DMS153 (cell line): ENCODE measurements around the gene KITLG.
"Not testable (repeated sequence)": the region's sequence is repeated elsewhere in the genome, so short reads cannot be mapped to it uniquely, and the experiment has no call there.

Experiments
- DNase-seq: peaks from one replicate; lab custom pipeline; 2025; lab: John Stamatoyannopoulos, UW

The KITLG gene

GRCh38 chr12:88538697-88539096, 41.6 kb downstream of the KITLG start:
- DNase-seq, result no peak

GRCh38 chr12:88538250-88538649, 42.0 kb downstream of the KITLG start:
- DNase-seq, result no peak

DNA sequence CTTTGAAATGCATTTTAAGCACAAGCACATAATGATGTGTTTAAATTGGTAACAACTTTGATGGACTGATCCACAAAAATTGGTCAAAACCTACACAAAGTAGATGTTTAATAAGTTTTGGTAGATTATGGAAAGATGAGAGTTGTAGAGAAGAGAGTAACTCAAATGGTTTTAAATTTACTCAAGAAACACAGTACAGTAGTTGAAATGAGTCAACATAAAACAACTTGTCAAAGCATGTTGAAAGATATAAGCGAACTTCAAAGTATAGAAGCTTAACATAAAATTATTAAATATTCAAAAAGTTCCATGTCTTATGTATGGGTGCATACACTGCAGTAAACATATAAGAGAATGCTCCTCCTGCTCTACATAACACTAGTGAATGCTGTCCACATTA, 49.4 kb downstream of the KITLG start:
- no peak for DNase-seq

GRCh38 chr12:88529531-88530488, 50.5 kb downstream of the KITLG start:
- no peak for DNase-seq

DNA sequence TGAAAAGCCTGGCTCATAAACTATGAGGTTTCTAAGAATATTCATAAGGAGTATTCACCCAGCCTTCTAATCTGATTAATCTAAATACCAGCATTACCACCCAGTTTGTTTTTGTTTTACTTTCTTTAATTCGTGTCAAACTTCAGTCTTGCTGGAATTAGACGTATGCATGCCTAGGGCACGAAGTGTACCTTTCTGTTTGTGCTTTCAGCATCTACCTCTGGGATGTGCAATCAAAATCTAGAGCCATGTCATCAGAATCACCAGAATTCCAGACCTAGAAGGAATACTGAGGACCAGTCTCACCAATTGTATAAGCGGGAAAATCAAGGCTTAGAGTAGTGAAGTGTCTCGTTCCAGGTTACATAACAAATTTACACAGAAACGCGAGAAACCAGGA, 57.3 kb downstream of the KITLG start:
- no peak for DNase-seq

DNA sequence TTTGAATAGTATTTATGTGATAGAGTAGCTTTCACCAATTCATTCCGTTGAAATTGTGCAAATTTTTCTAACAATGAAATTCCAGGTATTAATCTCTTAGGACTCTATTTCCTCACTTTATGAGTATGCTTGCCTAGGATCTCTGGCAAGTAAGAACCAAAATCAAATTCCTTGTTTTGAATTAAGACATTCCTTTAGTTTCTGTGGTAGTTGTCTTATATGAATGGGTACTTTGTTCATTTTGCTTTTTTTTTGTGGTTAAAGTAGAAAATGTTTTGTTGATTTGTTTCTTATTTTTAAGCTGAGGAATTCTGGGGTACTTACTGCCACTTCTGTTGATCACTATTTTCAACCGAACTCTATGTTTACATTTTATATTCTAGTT, 59.8 kb downstream of the KITLG start:
- no peak for DNase-seq

- DNase-seq, result no peak
Measured at GRCh38 chr12:88519802-88520435, 60.4 kb downstream of the KITLG start.

DNA sequence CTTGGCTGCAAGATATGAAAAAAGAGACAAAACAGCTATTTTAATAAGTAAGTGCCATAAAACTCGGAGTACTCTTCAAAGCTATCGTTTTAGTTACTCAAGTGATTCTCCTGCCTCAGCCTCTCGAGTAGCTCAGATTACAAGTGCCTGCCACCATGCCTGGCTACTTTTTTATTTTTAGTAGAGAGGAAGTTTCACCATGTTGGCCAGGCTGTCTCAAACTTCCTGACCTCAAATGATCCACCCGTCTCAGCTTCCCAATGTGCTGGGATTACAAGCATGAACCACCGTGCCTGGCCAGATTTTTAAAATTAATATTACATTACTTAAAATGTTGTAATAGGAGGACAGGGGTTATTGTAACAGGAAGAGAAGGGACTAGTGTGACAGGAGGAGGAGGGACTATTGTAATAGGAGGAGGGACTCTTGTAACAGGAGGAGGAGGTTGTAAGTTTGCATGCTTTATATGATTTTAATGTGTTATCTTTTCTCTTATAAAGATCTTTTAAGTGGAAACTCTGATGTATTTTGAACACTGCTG, 61.3 kb downstream of the KITLG start:
- no peak for DNase-seq

DNA sequence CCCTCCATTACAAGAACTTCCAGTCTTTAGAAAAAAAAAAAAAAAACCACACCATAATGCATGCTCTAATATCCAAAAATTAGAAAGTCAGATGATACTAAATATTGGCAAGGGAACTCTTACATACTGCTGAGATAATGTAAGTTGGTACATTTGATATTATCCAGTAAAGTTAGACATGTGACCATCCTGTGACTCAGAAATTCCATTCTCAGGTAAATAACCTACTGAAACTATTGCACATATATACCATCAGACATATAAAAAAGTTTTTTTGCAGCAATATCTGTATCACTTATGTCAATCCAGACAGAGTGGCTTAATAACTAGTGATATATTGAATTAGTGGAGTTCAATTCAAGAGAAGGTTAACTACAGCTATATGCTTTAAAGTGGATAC, 63.5 kb downstream of the KITLG start:
- DNase-seq, result no peak

- no peak for DNase-seq
Measured at GRCh38 chr12:88510843-88511242, 69.4 kb downstream of the KITLG start.

DNA sequence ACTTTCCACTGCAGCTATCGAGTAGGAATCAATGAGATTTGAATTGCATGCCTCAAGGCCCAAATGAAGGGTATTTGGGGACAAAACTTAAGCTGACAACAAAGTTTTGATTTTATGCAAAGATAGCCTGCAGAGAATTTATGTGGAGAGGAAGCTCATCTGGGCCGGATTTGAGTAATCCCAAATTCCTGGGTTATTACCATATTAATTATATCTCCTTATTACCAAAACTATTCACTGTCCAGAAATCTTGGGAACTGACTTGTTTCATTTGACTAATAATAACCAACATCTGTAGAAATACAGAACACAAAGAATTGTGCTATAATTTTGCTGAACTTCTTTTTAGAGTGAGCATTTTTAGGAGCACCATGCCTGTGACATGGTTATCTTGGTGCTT, 70.4 kb downstream of the KITLG start:
- DNase-seq, result no peak

DNA sequence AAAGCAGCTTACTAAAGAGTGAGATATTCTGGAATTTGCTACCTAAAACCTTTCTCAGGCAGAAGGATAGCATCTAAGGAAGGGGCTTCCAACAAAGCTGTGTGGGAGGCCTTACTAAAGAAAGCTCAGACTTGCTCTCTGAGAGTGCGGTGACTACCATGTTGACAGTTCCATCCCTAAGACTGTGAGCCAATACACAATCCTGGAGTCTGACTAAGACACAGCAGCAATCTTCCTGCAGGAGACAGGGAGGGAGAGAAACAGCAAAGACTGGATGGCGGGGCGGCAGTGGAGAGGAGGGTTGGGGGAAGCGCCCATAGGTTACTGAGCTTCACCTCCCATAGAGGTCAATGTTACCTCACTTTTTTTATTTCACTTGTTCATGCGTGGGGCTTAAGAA, 70.9 kb downstream of the KITLG start:
- DNase-seq, result no peak

GRCh38 chr12:88507851-88508250, 72.4 kb downstream of the KITLG start:
- not testable (repeated sequence) for DNase-seq

DNA sequence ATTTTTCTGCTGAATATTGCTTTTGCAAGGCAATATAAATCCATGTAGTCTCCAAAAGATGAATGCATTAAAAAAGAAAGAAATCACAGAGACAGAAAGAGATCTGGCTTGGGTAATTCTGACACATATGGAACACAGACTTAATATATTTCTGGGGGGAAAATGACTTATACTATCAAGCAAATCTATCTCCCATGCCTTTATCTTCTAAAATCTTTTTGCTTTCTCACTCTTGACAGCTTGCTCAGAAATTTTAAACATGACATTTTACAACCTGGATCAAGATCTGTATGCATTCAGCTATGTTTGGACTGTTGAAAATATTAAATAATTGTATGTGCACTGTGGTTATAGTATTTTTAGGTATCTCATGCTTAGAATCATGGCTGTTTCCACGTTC, 73.0 kb downstream of the KITLG start:
- DNase-seq, result no peak

DNA sequence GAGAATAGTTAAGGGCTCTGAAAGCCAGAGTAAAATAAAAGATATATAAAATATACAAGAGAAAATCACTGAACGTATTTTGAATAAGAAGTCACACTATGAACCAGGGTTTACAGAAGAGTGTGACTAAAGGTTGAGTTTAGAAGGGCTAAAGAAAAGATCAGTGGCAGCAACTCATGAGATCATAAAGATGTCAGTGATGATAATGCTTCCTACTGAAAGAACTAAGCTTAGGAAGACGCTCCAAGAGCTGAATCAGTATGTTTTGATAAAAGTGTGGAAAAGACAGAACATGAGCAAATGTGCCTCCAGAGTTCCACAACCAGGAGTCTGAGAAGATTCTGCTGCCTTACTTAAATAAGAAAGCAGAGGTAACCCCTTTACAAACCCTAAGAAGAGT, 74.6 kb downstream of the KITLG start:
- no peak for DNase-seq

DNA sequence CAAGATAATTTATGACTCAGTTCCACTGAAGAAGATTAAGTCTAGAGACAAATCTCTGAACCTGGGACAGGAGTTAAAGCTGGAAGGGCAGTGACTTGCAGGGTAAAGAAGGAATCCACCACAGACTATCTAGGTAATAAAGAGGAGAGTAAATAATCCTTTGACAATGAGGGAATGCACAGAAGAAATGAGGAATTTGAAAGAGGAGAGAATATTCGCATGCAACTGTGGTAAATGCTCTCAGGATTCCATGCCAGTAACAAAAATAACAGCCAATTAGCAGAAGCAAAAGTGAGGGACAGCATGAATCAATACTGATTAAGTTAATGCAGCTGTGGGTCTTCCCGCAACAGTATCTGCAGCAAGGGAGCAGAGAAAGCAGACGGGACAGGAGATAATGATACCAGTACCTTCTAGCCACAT, 77.0 kb downstream of the KITLG start:
- no peak for DNase-seq

- no peak for DNase-seq
Measured at GRCh38 chr12:88501972-88502938, 78.0 kb downstream of the KITLG start.

- no peak for DNase-seq
Measured at GRCh38 chr12:88496891-88497371, 83.3 kb downstream of the KITLG start.

DNA sequence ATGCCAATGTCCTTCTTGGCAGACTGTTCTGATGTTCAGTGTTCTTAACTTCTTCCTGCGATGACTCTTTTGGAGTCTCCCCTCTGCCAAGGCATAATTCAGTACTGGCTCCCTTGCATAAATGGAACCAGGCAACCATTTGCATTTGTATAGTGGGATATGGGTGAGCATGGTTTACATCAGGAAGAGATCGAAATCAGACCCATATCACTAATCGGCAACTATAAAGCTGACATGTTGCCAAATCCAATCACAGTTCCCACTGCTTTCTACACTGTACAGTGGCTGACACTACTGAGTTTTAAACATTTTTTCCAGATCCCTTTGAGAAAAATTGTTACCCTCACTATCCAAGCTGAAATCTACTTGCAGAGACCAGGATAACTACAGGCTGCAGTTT, 83.8 kb downstream of the KITLG start:
- DNase-seq, result no peak

GRCh38 chr12:88495031-88495430, 85.2 kb downstream of the KITLG start:
- no peak for DNase-seq

DNA sequence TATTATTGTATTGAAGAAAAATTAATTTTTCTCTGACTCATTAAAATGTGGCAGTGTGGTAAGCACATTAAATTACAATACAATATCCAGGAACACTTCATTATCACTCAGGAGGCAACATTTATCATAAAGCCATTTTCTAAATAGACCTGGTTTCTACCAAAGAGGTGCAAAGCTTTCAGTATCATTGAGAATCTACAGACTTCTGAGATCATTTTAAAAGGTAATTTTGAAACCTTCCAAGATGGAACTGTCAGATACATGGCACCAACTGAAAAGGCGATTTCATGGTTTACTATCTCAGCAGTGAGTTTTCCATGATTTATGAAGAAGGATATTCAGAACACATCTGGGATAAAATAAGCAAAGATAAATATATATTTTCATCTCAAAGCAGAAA, 85.8 kb downstream of the KITLG start:
- DNase-seq, result no peak

GRCh38 chr12:88493636-88494035, 86.6 kb downstream of the KITLG start:
- DNase-seq, result no peak
